ENCODE results near the gene PLEKHA8.
A peak's percentile ranks its signal among the peaks of the same experiment; 100 is the strongest.

Gene PLEKHA8

GRCh38 chr7:30028216-30028748 is at the start of gene PLEKHA8:
PLEKHA8 (plus strand) TSS chr7:30028412; CDS start chr7:30028763, 351 bp downstream.
- DNase-seq (ENCODE audit: low read depth), result peak; percentile 91
- no peak for TF ChIP-seq CTCF (IDR thresholded peaks at IDR 0.05; ENCODE audit: insufficient read depth, low read depth, low read length, missing control alignments)
- H3K4me3 ChIP-seq (ENCODE audit: low read length), result peak within 1 kb of the TSS; percentile 90

GRCh38 chr7:29980151-29980550 is 48.1 kb upstream of the PLEKHA8 start:
- no peak for DNase-seq (ENCODE audit: low read depth)
- H3K4me3 ChIP-seq (ENCODE audit: low read length), result no peak overlapping the region
- TF ChIP-seq CTCF (IDR thresholded peaks at IDR 0.05; ENCODE audit: insufficient read depth, low read depth, low read length, missing control alignments), result no peak

- TF ChIP-seq CTCF (IDR thresholded peaks at IDR 0.05; ENCODE audit: insufficient read depth, low read depth, low read length, missing control alignments), result no peak
- DNase-seq (ENCODE audit: low read depth), result peak; percentile 49
- H3K4me3 ChIP-seq (ENCODE audit: low read length), result no peak overlapping the region
Observed at GRCh38 chr7:29987083-29987482, 41.1 kb upstream of the PLEKHA8 start.

- H3K4me3 ChIP-seq (ENCODE audit: low read length), result peak overlapping the region; percentile 4
- DNase-seq (ENCODE audit: low read depth), result peak; percentile 79
- TF ChIP-seq CTCF (IDR thresholded peaks at IDR 0.05; ENCODE audit: insufficient read depth, low read depth, low read length, missing control alignments), result no peak
Observed at GRCh38 chr7:29987811-29988317, 40.3 kb upstream of the PLEKHA8 start.

GRCh38 chr7:29988424-29989256 is 39.6 kb upstream of the PLEKHA8 start:
- peak; percentile 56 for DNase-seq (ENCODE audit: low read depth)
- TF ChIP-seq CTCF (IDR thresholded peaks at IDR 0.05; ENCODE audit: insufficient read depth, low read depth, low read length, missing control alignments), result no peak
- H3K4me3 ChIP-seq (ENCODE audit: low read length), result peak overlapping the region; percentile 66

- DNase-seq (ENCODE audit: low read depth), result peak; percentile 36
- H3K4me3 ChIP-seq (ENCODE audit: low read length), result peak within 1 kb of the TSS; percentile 66
- TF ChIP-seq CTCF (IDR thresholded peaks at IDR 0.05; ENCODE audit: insufficient read depth, low read depth, low read length, missing control alignments), result no peak
Observed at GRCh38 chr7:29989257-29989995, 38.8 kb upstream of the PLEKHA8 start, which contains the start of gene SCRN1. SCRN1 (minus strand) TSS chr7:29989801; CDS start chr7:29969067, 20,734 bp downstream.

Measured in epithelial cell of esophagus (primary cell).